ENCODE measurements around the gene ILDR1. TPM values are rescaled to one million over a fixed set of nuclear protein-coding genes. Genes with fewer than 3 reads are reported as not detected.
"Not testable (repeated sequence)": the region's sequence is repeated elsewhere in the genome, so short reads cannot be mapped to it uniquely, and the experiment has no call there.

ILDR1 gene
- total and polyA plus RNA-seq, 4 donors: 0.28 TPM; not detected in 3

GRCh38 chr3:122057671-122058070 lies 35.6 kb upstream of the ILDR1 start:
- no peak overlapping the region for H3K27ac ChIP-seq (ENCODE audit: low read depth in 1 of 2, low read length in 2 of 2)
- no peak for ATAC-seq (ENCODE audit: low FRiP score)
- 89% methylated on average over 2 of the region's 2 CpGs for WGBS, 2 donors
- no peak overlapping the region for H3K4me3 ChIP-seq (ENCODE audit: low read length in 2 of 2)
- intact Hi-C loops (cut with DNase I): no loop called here
- H3K36me3 ChIP-seq (ENCODE audit: control insufficient read depth in 1 of 2, insufficient read depth in 2 of 2, low read length in 1 of 2): no peaks in the 10 kb centered on the region
- H3K4me1 ChIP-seq (ENCODE audit: control insufficient read depth in 1 of 2, insufficient read depth in 2 of 2, low read length in 2 of 2): no peaks in the 10 kb centered on the region
- H3K9me3 ChIP-seq (ENCODE audit: control insufficient read depth, low read length): no peaks in the 10 kb centered on the region
- H3K27me3 ChIP-seq (ENCODE audit: control insufficient read depth in 1 of 2, insufficient read depth in 2 of 2, low read length in 1 of 2): no peaks in the 10 kb centered on the region
- DNase-seq: no peak

- ATAC-seq (ENCODE audit: low FRiP score) (no peak), DNase-seq (no peak)
- Histone ChIP-seq H3K4me1 (ENCODE audit: control insufficient read depth in 1 of 2, insufficient read depth in 2 of 2, low read length in 2 of 2) (no peaks in the 10 kb centered on the region), H3K9me3 (ENCODE audit: control insufficient read depth, low read length) (no peaks in the 10 kb centered on the region), H3K27me3 (ENCODE audit: control insufficient read depth in 1 of 2, insufficient read depth in 2 of 2, low read length in 1 of 2) (no peaks in the 10 kb centered on the region), H3K27ac (ENCODE audit: low read depth in 1 of 2, low read length in 2 of 2) (no peak within 1 kb of the TSS), H3K4me3 (ENCODE audit: low read length in 2 of 2) (no peak within 1 kb of the TSS), H3K36me3 (ENCODE audit: control insufficient read depth in 1 of 2, insufficient read depth in 2 of 2, low read length in 1 of 2) (no peaks in the 10 kb centered on the region)
- WGBS, 2 donors: 28% methylated on average over 3 of the region's 3 CpGs
- intact Hi-C loops (cut with DNase I): no loop called here
Observed at GRCh38 chr3:122055215-122055614, 33.2 kb upstream of the ILDR1 start, which contains the start of gene CD86. Gene CD86 (plus strand): TSS chr3:122055362. CDS start chr3:122055490, 128 bp downstream.

GRCh38 chr3:122052968-122053367 lies 30.9 kb upstream of the ILDR1 start:
- Histone ChIP-seq H3K27ac (ENCODE audit: low read depth in 1 of 2, low read length in 2 of 2) (no peak overlapping the region), H3K4me3 (ENCODE audit: low read length in 2 of 2) (no peak overlapping the region), H3K27me3 (ENCODE audit: control insufficient read depth in 1 of 2, insufficient read depth in 2 of 2, low read length in 1 of 2) (no peaks in the 10 kb centered on the region), H3K4me1 (ENCODE audit: control insufficient read depth in 1 of 2, insufficient read depth in 2 of 2, low read length in 2 of 2) (no peaks in the 10 kb centered on the region), H3K9me3 (ENCODE audit: control insufficient read depth, low read length) (no peaks in the 10 kb centered on the region), H3K36me3 (ENCODE audit: control insufficient read depth in 1 of 2, insufficient read depth in 2 of 2, low read length in 1 of 2) (no peaks in the 10 kb centered on the region)
- ATAC-seq (ENCODE audit: low FRiP score) (no peak), DNase-seq (no peak)
- WGBS, 2 donors: 77% methylated on average over 3 of the region's 3 CpGs
- intact Hi-C loops (cut with DNase I): no loop called here

GRCh38 chr3:122047773-122048172 lies 25.7 kb upstream of the ILDR1 start:
- H3K27me3 ChIP-seq (ENCODE audit: control insufficient read depth in 1 of 2, insufficient read depth in 2 of 2, low read length in 1 of 2); H3K36me3 ChIP-seq (ENCODE audit: control insufficient read depth in 1 of 2, insufficient read depth in 2 of 2, low read length in 1 of 2); H3K27ac ChIP-seq (ENCODE audit: low read depth in 1 of 2, low read length in 2 of 2); H3K4me1 ChIP-seq (ENCODE audit: control insufficient read depth in 1 of 2, insufficient read depth in 2 of 2, low read length in 2 of 2); H3K9me3 ChIP-seq (ENCODE audit: control insufficient read depth, low read length); H3K4me3 ChIP-seq (ENCODE audit: low read length in 2 of 2); intact Hi-C loops (cut with DNase I); ATAC-seq (ENCODE audit: low FRiP score); DNase-seq: not testable (repeated sequence)
- 85 to 88% methylated on average over 10 to 11 of the region's 11 CpGs for WGBS, 2 donors

- H3K27me3 ChIP-seq (ENCODE audit: control insufficient read depth in 1 of 2, insufficient read depth in 2 of 2, low read length in 1 of 2); H3K4me3 ChIP-seq (ENCODE audit: low read length in 2 of 2); H3K36me3 ChIP-seq (ENCODE audit: control insufficient read depth in 1 of 2, insufficient read depth in 2 of 2, low read length in 1 of 2); H3K9me3 ChIP-seq (ENCODE audit: control insufficient read depth, low read length); intact Hi-C loops (cut with DNase I); DNase-seq; ATAC-seq (ENCODE audit: low FRiP score); H3K4me1 ChIP-seq (ENCODE audit: control insufficient read depth in 1 of 2, insufficient read depth in 2 of 2, low read length in 2 of 2); H3K27ac ChIP-seq (ENCODE audit: low read depth in 1 of 2, low read length in 2 of 2): not testable (repeated sequence)
- WGBS, 2 donors: 82 to 85% methylated on average over 7 to 11 of the region's 16 CpGs
Observed at GRCh38 chr3:122047296-122047695, 25.2 kb upstream of the ILDR1 start.

GRCh38 chr3:122033023-122033422 lies 11.0 kb upstream of the ILDR1 start:
- Histone ChIP-seq H3K36me3 (ENCODE audit: control insufficient read depth in 1 of 2, insufficient read depth in 2 of 2, low read length in 1 of 2) (no peaks in the 10 kb centered on the region), H3K9me3 (ENCODE audit: control insufficient read depth, low read length) (peaks cover 2% of the 10 kb centered on the region), H3K4me1 (ENCODE audit: control insufficient read depth in 1 of 2, insufficient read depth in 2 of 2, low read length in 2 of 2) (no peaks in the 10 kb centered on the region), H3K4me3 (ENCODE audit: low read length in 2 of 2) (no peak overlapping the region), H3K27me3 (ENCODE audit: control insufficient read depth in 1 of 2, insufficient read depth in 2 of 2, low read length in 1 of 2) (no peaks in the 10 kb centered on the region), H3K27ac (ENCODE audit: low read depth in 1 of 2, low read length in 2 of 2) (no peak overlapping the region)
- WGBS, 2 donors: 65% methylated on average over 1 of the region's 1 CpG
- ATAC-seq (ENCODE audit: low FRiP score) (no peak), DNase-seq (no peak)
- intact Hi-C loops (cut with DNase I): no loop called here

- H3K4me1 ChIP-seq (ENCODE audit: control insufficient read depth in 1 of 2, insufficient read depth in 2 of 2, low read length in 2 of 2): no peaks in the 10 kb centered on the region
- H3K27me3 ChIP-seq (ENCODE audit: control insufficient read depth in 1 of 2, insufficient read depth in 2 of 2, low read length in 1 of 2): no peaks in the 10 kb centered on the region
- no peak overlapping the region for H3K4me3 ChIP-seq (ENCODE audit: low read length in 2 of 2)
- DNase-seq (no peak), ATAC-seq (ENCODE audit: low FRiP score) (no peak)
- H3K9me3 ChIP-seq (ENCODE audit: control insufficient read depth, low read length): peaks cover 2% of the 10 kb centered on the region
- no peak overlapping the region for H3K27ac ChIP-seq (ENCODE audit: low read depth in 1 of 2, low read length in 2 of 2)
- intact Hi-C loops (cut with DNase I): no loop called here
- WGBS, 2 donors: 74 to 81% methylated on average over 1 of the region's 1 CpG
- no peaks in the 10 kb centered on the region for H3K36me3 ChIP-seq (ENCODE audit: control insufficient read depth in 1 of 2, insufficient read depth in 2 of 2, low read length in 1 of 2)
Observed at GRCh38 chr3:122032531-122032930, 10.5 kb upstream of the ILDR1 start.

- ATAC-seq (ENCODE audit: low FRiP score) (no peak), DNase-seq (no peak)
- Histone ChIP-seq H3K27me3 (ENCODE audit: control insufficient read depth in 1 of 2, insufficient read depth in 2 of 2, low read length in 1 of 2) (no peaks in the 10 kb centered on the region), H3K4me3 (ENCODE audit: low read length in 2 of 2) (no peak overlapping the region), H3K27ac (ENCODE audit: low read depth in 1 of 2, low read length in 2 of 2) (no peak overlapping the region), H3K9me3 (ENCODE audit: control insufficient read depth, low read length) (no peaks in the 10 kb centered on the region), H3K36me3 (ENCODE audit: control insufficient read depth in 1 of 2, insufficient read depth in 2 of 2, low read length in 1 of 2) (no peaks in the 10 kb centered on the region), H3K4me1 (ENCODE audit: control insufficient read depth in 1 of 2, insufficient read depth in 2 of 2, low read length in 2 of 2) (no peaks in the 10 kb centered on the region)
- intact Hi-C loops (cut with DNase I): no loop called here
- 78 to 86% methylated on average over 1 of the region's 1 CpG for WGBS, 2 donors
Observed at GRCh38 chr3:122031123-122031468, 9.0 kb upstream of the ILDR1 start.

- no peak for ATAC-seq (ENCODE audit: low FRiP score)
- Histone ChIP-seq H3K36me3 (ENCODE audit: control insufficient read depth in 1 of 2, insufficient read depth in 2 of 2, low read length in 1 of 2) (no peaks in the 10 kb centered on the region), H3K4me1 (ENCODE audit: control insufficient read depth in 1 of 2, insufficient read depth in 2 of 2, low read length in 2 of 2) (no peaks in the 10 kb centered on the region), H3K9me3 (ENCODE audit: control insufficient read depth, low read length) (no peaks in the 10 kb centered on the region), H3K27ac (ENCODE audit: low read depth in 1 of 2, low read length in 2 of 2) (no peak overlapping the region), H3K27me3 (ENCODE audit: control insufficient read depth in 1 of 2, insufficient read depth in 2 of 2, low read length in 1 of 2) (no peaks in the 10 kb centered on the region), H3K4me3 (ENCODE audit: low read length in 2 of 2) (no peak overlapping the region)
- intact Hi-C loops (cut with DNase I): no loop called here
- 72 to 75% methylated on average over 3 of the region's 3 CpGs for WGBS, 2 donors
- no peak for DNase-seq
Observed at GRCh38 chr3:122030381-122031122, 8.5 kb upstream of the ILDR1 start.

Measured in aorta (tissue), 5 donors.